Nephron (organoid): ENCODE measurements around the gene TMEM140.

Experiments
- H3K27ac Mint-ChIP-seq, 3 experiments: 2 replicates each; pipeline ENCODE4 v1.8.0; 2020; ENCODE audit warnings: mixed read lengths in 3 of 3, mild to moderate bottlenecking in 2 of 3, moderate library complexity in 1 of 3
- H3K27me3 Mint-ChIP-seq: 2 replicates; pipeline ENCODE4 v1.8.0; 2021; ENCODE audit warnings: low read depth, mild to moderate bottlenecking, moderate library complexity, mixed read lengths
- H3K36me3 Mint-ChIP-seq: 2 replicates; pipeline ENCODE4 v1.8.0; 2020; ENCODE audit warnings: low read depth, mixed read lengths
- H3K4me1 Mint-ChIP-seq: 2 replicates; pipeline ENCODE4 v1.8.0; 2020; ENCODE audit warnings: mixed read lengths
- H3K4me3 Mint-ChIP-seq, 3 experiments: 2 replicates each; pipeline ENCODE4 v1.8.0; 2020; ENCODE audit warnings: mild to moderate bottlenecking in 3 of 3, mixed read lengths in 3 of 3, moderate library complexity in 2 of 3
- H3K9me3 Mint-ChIP-seq: 2 replicates; pipeline ENCODE4 v1.8.0; 2020; ENCODE audit warnings: mixed read lengths
- CTCF ChIP-seq, 3 experiments: fragments of 200-600 bp; sonication (generic); IDR thresholded peaks; one replicate each; pipeline ENCODE4 v1.5.0; 2021; ENCODE audit warnings: antibody characterized with exemption in 3 of 3; ENCODE audit not compliant: unreplicated experiment in 3 of 3

TMEM140 gene

DNA sequence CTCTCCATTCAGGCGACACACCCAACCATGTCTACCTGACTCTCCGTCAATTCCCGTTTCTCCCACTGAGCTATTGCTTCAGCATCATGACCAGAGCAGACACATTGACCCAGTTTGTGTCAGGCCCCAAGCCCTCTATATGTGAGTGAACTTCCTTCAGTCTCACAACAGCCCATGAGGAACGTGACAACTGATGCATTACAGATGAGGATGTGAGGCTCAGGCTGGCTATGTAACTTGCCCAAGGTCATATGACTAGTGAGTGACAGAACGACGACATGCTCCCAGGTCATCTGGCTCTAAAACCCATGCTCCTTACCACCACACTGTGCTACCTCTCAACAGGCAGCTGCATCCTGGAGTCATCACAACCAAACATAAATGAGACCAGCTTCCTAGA, 3.7 kb downstream of the TMEM140 start:
- no peak for TF ChIP-seq CTCF (IDR thresholded peaks at IDR 0.05; ENCODE audit: unreplicated experiment in 3 of 3)
- Mint-ChIP-seq H3K36me3 (peaks cover 31% of the 10 kb centered on the region), H3K4me3 (peak overlapping the region in 1 of 3 experiments; percentile 29), H3K9me3 (peaks cover 33% of the 10 kb centered on the region), H3K27me3 (no peaks in the 10 kb centered on the region), H3K27ac (peak overlapping the region; percentile 51 to 73 (median 64)), H3K4me1 (peaks cover 6% of the 10 kb centered on the region)

GRCh38 chr7:135152442-135152841, 4.6 kb downstream of the TMEM140 start:
- TF ChIP-seq CTCF (IDR thresholded peaks at IDR 0.05; ENCODE audit: unreplicated experiment in 3 of 3), result no peak
- Mint-ChIP-seq H3K27ac (peak overlapping the region; percentile 85 to 96 (median 89)), H3K4me3 (peak overlapping the region in 1 of 3 experiments; percentile 4), H3K27me3 (no peaks in the 10 kb centered on the region), H3K36me3 (peaks cover 40% of the 10 kb centered on the region), H3K9me3 (peaks cover 41% of the 10 kb centered on the region), H3K4me1 (peaks cover 6% of the 10 kb centered on the region)

DNA sequence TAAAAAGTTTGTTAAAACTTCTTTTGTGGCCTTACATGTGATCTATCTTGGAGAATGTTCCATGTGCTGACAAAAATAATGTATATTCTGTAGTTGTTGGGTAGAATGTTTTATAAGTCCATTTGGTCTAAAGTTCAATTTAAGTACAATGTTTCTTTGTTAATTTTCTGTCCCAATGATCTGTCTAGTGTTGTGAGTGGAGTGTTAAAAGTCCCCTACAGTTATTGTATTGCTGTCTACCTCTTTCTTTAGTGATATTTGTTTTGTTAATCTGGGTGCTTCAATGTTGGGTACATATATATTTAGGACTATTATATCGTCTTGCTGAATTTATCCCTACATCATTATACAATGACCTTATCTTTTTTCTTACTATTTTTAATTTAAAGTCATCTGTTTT, 6.9 kb downstream of the TMEM140 start:
- Mint-ChIP-seq H3K27me3 (no peaks in the 10 kb centered on the region), H3K27ac (no peak overlapping the region), H3K4me3 (no peak overlapping the region), H3K9me3 (peaks cover 47% of the 10 kb centered on the region), H3K4me1 (peaks cover 11% of the 10 kb centered on the region), H3K36me3 (peaks cover 52% of the 10 kb centered on the region)
- no peak for TF ChIP-seq CTCF (IDR thresholded peaks at IDR 0.05; ENCODE audit: unreplicated experiment in 3 of 3)

- peaks cover 53% of the 10 kb centered on the region for H3K9me3 Mint-ChIP-seq
- H3K27ac Mint-ChIP-seq, result no peak overlapping the region
- no peak overlapping the region for H3K4me3 Mint-ChIP-seq
- no peak for TF ChIP-seq CTCF (IDR thresholded peaks at IDR 0.05; ENCODE audit: unreplicated experiment in 3 of 3)
- H3K36me3 Mint-ChIP-seq, result peaks cover 65% of the 10 kb centered on the region
- peaks cover 24% of the 10 kb centered on the region for H3K4me1 Mint-ChIP-seq
- no peaks in the 10 kb centered on the region for H3K27me3 Mint-ChIP-seq
Measured at GRCh38 chr7:135156290-135156689, 8.4 kb downstream of the TMEM140 start.

- H3K36me3 Mint-ChIP-seq, result peaks cover 76% of the 10 kb centered on the region
- H3K4me1 Mint-ChIP-seq, result peaks cover 29% of the 10 kb centered on the region
- H3K27ac Mint-ChIP-seq, result no peak overlapping the region
- no peaks in the 10 kb centered on the region for H3K27me3 Mint-ChIP-seq
- peaks cover 61% of the 10 kb centered on the region for H3K9me3 Mint-ChIP-seq
- TF ChIP-seq CTCF (IDR thresholded peaks at IDR 0.05; ENCODE audit: unreplicated experiment in 3 of 3), result no peak
- H3K4me3 Mint-ChIP-seq, result no peak overlapping the region
Measured at GRCh38 chr7:135158141-135158655, 10.3 kb downstream of the TMEM140 start.

GRCh38 chr7:135158874-135159273, 11.0 kb downstream of the TMEM140 start:
- Mint-ChIP-seq H3K27ac (peak overlapping the region in 1 of 3 experiments; percentile 24), H3K27me3 (no peaks in the 10 kb centered on the region), H3K36me3 (peaks cover 74% of the 10 kb centered on the region), H3K4me3 (no peak overlapping the region), H3K4me1 (peaks cover 29% of the 10 kb centered on the region), H3K9me3 (peaks cover 57% of the 10 kb centered on the region)
- TF ChIP-seq CTCF (IDR thresholded peaks at IDR 0.05; ENCODE audit: unreplicated experiment in 3 of 3), result no peak
